Ovary (tissue), 9 donors: Measurements from ENCODE around the gene RALGPS1. TPM values are rescaled to one million over a fixed set of nuclear protein-coding genes. Genes with fewer than 3 reads are reported as not detected.

Source experiments
- DNase-seq, 5 donors: peaks; one replicate each; pipeline ENCODE4 v3.0.0-alpha.2; 2019 to 2020
- H3K27ac ChIP-seq, 2 donors: fragments of 200-600 bp; one replicate each; pipeline versions ENCODE4 v1.5.1 to v1.8.0; 2019 to 2022
- H3K27me3 ChIP-seq: fragments of 200-600 bp; one replicate; pipeline ENCODE4 v1.8.0; 2022
- H3K36me3 ChIP-seq: fragments of 200-600 bp; sonication (generic); one replicate; pipeline ENCODE4 v1.5.1; 2019
- H3K4me1 ChIP-seq: one replicate; pipeline ENCODE4 v1.8.1; 2013; ENCODE audit warnings: mild to moderate bottlenecking, moderate library complexity; ENCODE audit not compliant: insufficient read depth
- H3K4me3 ChIP-seq: fragments of 200-600 bp; sonication (generic); one replicate; pipeline ENCODE4 v1.5.1; 2017
- H3K9me3 ChIP-seq, 2 donors: fragments of 200-600 bp in 1 of 2; sonication (generic) in 1 of 2; one replicate each; pipeline versions ENCODE4 v1.5.1 to v1.8.1; 2013 to 2019; ENCODE audit warnings: mild to moderate bottlenecking in 1 of 2, moderate library complexity in 1 of 2
- CTCF ChIP-seq, 3 donors: fragments of 450-650 bp in 2 of 3; fragments of 200-600 bp in 1 of 3; IDR thresholded peaks; one replicate each; pipeline versions ENCODE4 v1.5.1 to v1.8.0; 2016 to 2022; ENCODE audit warnings: antibody characterized with exemption in 3 of 3, mild to moderate bottlenecking in 1 of 3
- EP300 ChIP-seq: sonication (generic); formaldehyde crosslinking; IDR thresholded peaks from one replicate; pipeline ENCODE4 v1.6.1; 2017; ENCODE audit warnings: antibody characterized with exemption
- POLR2A ChIP-seq: fragments of 450-650 bp; IDR thresholded peaks from one replicate; pipeline ENCODE4 v1.6.1; 2017; ENCODE audit warnings: antibody characterized with exemption, mild to moderate bottlenecking, moderate library complexity
- WGBS, 3 donors: extraction: QIAGEN DNeasy Blood & Tissue Kit in 1 of 3; methylation state at CpG; one replicate each; pipeline versions ENCODE4 v1.1.5 to v1.1.7; 2013 to 2017; 5-methylcytosine and 5-hydroxymethylcytosine counted together
- intact Hi-C, 4 donors: fragments of 100-400 bp; cut with DNase I; formaldehyde crosslinking; loops; one replicate each; pipeline versions ENCODE4 v1.11.0 to v1.15.1; 2022 to 2023
- polyA plus RNA-seq, 2 donors: library from polyadenylated mRNA; stranded (reverse); fragments of 200-250 nt in 1 of 2; fragments of 350-450 nt in 1 of 2; fragmentation: Illumina TruSeq in 1 of 2; extraction: RNeasy Lipid Tissue Mini Kit (QIAGEN cat#74804) in 1 of 2; gene quantifications; one replicate each; pipeline ENCODE4 v1.2.3, GENCODE V29; 2013 to 2014
- total RNA-seq, 7 donors: library from RNA; depleted of rRNA in 2 of 7; stranded (reverse); fragments of >200 nt in 2 of 7; fragmentation: NEBNext Ultra II Directional in 3 of 7; extraction: Animal tissue kit (Norgen Biotek cat#: 25700) in 3 of 7; gene quantifications; one replicate each; pipeline versions ENCODE4 v1.1.0 to v1.2.4, GENCODE V29; 2016 to 2023
- donor health status: DM: no; HTN: no; CAD: no; lungs with moderate emphysema.
- donor health status: DM: no; HTN: no; CAD: no.
- donor health status: Bipolar disorder and iron deficiency.
- donor health status: DM: yes; HTN: yes; CAD: no.
- donor health status: DM: no; HTN: no; CAD: no.
- donor health status: DM: yes; HTN: yes; CAD: no.

The RALGPS1 gene
- total and polyA plus RNA-seq, 9 donors = 2.3 to 13.1 (median 6.9) TPM

- peaks cover 12% of the 10 kb centered on the region for H3K4me1 ChIP-seq
- no peaks in the 10 kb centered on the region for H3K9me3 ChIP-seq
- H3K36me3 ChIP-seq = no peaks in the 10 kb centered on the region
- H3K4me3 ChIP-seq = no peak overlapping the region
- no peak for TF ChIP-seq EP300
- no peak for TF ChIP-seq POLR2A
- no peak for TF ChIP-seq CTCF (IDR thresholded peaks at IDR 0.05)
- no peak overlapping the region for H3K27ac ChIP-seq
- H3K27me3 ChIP-seq = no peaks in the 10 kb centered on the region
- intact Hi-C loops = no loop called here
- WGBS, 3 donors = 60 to 68% (median 65%) methylated on average over 11 of the region's 11 CpGs
- DNase-seq = no peak
Measured at GRCh38 chr9:127202461-127203169, 288.0 kb downstream of the RALGPS1 start.

GRCh38 chr9:127203681-127204327, 289.2 kb downstream of the RALGPS1 start:
- intact Hi-C loops = no loop called here
- no peak overlapping the region for H3K27ac ChIP-seq
- H3K27me3 ChIP-seq = no peaks in the 10 kb centered on the region
- H3K4me1 ChIP-seq = peaks cover 2% of the 10 kb centered on the region
- no peak overlapping the region for H3K4me3 ChIP-seq
- H3K9me3 ChIP-seq = no peaks in the 10 kb centered on the region
- peak in 1 of 5 donors; percentile 20 for DNase-seq
- 90 to 94% (median 91%) methylated on average over 5 of the region's 5 CpGs for WGBS, 3 donors
- TF ChIP-seq CTCF (IDR thresholded peaks at IDR 0.05) (no peak), POLR2A (no peak), EP300 (no peak)
- no peaks in the 10 kb centered on the region for H3K36me3 ChIP-seq

GRCh38 chr9:127204771-127205470, 290.3 kb downstream of the RALGPS1 start:
- no peaks in the 10 kb centered on the region for H3K27me3 ChIP-seq
- peak in 2 of 5 donors; percentile 23 to 36 for DNase-seq

More at GRCh38 chr9:127204771-127205470, 290.3 kb downstream of the RALGPS1 start:
- no peak overlapping the region for H3K4me3 ChIP-seq
- H3K9me3 ChIP-seq = no peaks in the 10 kb centered on the region
- no peak for TF ChIP-seq EP300
- TF ChIP-seq CTCF (IDR thresholded peaks at IDR 0.05) = no peak
- no peak for TF ChIP-seq POLR2A
- intact Hi-C loops = loop anchor here in 1 of 4 donors (5.0 kb wide), 1 partner anchor 248 kb away; no protein-coding TSS in a partner anchor
- no peaks in the 10 kb centered on the region for H3K36me3 ChIP-seq
- H3K27ac ChIP-seq = no peak overlapping the region
- H3K4me1 ChIP-seq = no peaks in the 10 kb centered on the region
- 61 to 70% (median 66%) methylated on average over 7 of the region's 7 CpGs for WGBS, 3 donors
